ENCODE results near the gene TLE1.
"Not testable (repeated sequence)": the region's sequence is repeated elsewhere in the genome, so short reads cannot be mapped to it uniquely, and the experiment has no call there.

Gene TLE1

GRCh38 chr9:81689343-81690175, at the start of gene TLE1:
TLE1 (minus strand) TSS chr9:81689547; CDS start chr9:81688240, 1,307 bp downstream.
- DNase-seq = peak; percentile 52

GRCh38 chr9:81737871-81738507, 48.6 kb upstream of the TLE1 start:
- DNase-seq = peak; percentile 5

GRCh38 chr9:81730498-81730897, 41.2 kb upstream of the TLE1 start:
- not testable (repeated sequence) for DNase-seq

GRCh38 chr9:81729135-81729534, 39.8 kb upstream of the TLE1 start:
- no peak for DNase-seq

- no peak for DNase-seq
These were observed 35.0 kb upstream of the TLE1 start for GRCh38 chr9:81724242-81724889.

- DNase-seq = no peak
These were observed 32.9 kb upstream of the TLE1 start for GRCh38 chr9:81722277-81722676.

- DNase-seq = no peak
These were observed 31.2 kb upstream of the TLE1 start for GRCh38 chr9:81720450-81721086.

- no peak for DNase-seq
These were observed 30.6 kb upstream of the TLE1 start for GRCh38 chr9:81719972-81720371.

- no peak for DNase-seq
These were observed 28.9 kb upstream of the TLE1 start for GRCh38 chr9:81718244-81718643.

GRCh38 chr9:81717747-81718077, 28.4 kb upstream of the TLE1 start:
- no peak for DNase-seq

GRCh38 chr9:81717061-81717746, 27.9 kb upstream of the TLE1 start:
- DNase-seq = no peak

GRCh38 chr9:81716409-81716808, 27.1 kb upstream of the TLE1 start:
- no peak for DNase-seq

- no peak for DNase-seq
These were observed 16.2 kb upstream of the TLE1 start for GRCh38 chr9:81705578-81705977.

GRCh38 chr9:81694541-81694940, 5.2 kb upstream of the TLE1 start:
- DNase-seq = no peak

GRCh38 chr9:81693671-81694378, 4.5 kb upstream of the TLE1 start:
- no peak for DNase-seq

- DNase-seq = no peak
These were observed 1.0 kb upstream of the TLE1 start for GRCh38 chr9:81690251-81690851.

GRCh38 chr9:81689093-81689342, 329 bp downstream of the TLE1 start:
- not testable (repeated sequence) for DNase-seq

- not testable (repeated sequence) for DNase-seq
These were observed 870 bp downstream of the TLE1 start for GRCh38 chr9:81688262-81689092.

GRCh38 chr9:81687521-81688261, 1.7 kb downstream of the TLE1 start:
- no peak for DNase-seq
